Measurements from ENCODE around the gene MMEL1.

GRCh38 chr1:2604156-2604843, 28.5 kb downstream of the MMEL1 start:
- TF ChIP-seq CTCF (conservative IDR thresholded peaks at IDR 0.05 in 1 of 2, IDR thresholded peaks at IDR 0.05 in 1 of 2; ENCODE audit: low read depth in 1 of 2, low read length in 2 of 2) (no peak), EZH2 (IDR thresholded peaks at IDR 0.05; ENCODE audit: low read length, missing control alignments) (no peak)

All from fibroblast of lung (primary cell).